Germinal center (tissue), 1 donor: ENCODE results near the gene VANGL1.

ENCODE experiments used
- DNase-seq: peaks from one replicate; pipeline ENCODE4 v3.0.0; 2012; ENCODE audit warnings: mixed read lengths, low spot score

VANGL1 gene

DNA sequence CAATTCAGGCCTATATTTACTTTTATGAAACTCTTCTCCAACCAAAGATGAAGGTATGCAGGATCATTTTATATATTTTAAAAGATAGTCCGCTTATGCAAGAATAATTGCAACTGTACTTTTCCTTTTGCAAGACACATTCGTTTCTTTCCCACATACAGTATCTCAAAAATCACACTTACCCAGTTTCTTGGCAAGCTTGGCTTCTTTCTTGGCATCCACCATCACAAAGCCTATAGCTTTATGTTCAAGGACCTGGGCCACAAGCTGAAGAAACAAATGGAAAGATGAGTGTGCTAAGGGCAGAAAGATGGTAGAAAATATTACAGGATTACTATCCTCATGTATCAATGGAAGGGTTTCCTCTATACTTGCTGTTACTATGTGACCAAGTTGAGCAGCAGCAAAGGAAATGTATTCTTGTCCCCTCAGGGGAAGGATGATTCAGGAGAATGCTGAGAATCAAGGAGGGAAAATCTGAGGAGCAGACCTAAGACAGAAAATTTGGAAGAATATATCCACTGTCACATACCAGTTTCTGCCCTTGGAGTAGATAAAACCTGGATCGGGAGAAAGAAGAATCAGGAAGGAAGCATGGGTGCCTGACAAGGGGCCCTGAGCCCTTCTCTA is 103.0 kb downstream of the VANGL1 start:
- no peak for DNase-seq

DNA sequence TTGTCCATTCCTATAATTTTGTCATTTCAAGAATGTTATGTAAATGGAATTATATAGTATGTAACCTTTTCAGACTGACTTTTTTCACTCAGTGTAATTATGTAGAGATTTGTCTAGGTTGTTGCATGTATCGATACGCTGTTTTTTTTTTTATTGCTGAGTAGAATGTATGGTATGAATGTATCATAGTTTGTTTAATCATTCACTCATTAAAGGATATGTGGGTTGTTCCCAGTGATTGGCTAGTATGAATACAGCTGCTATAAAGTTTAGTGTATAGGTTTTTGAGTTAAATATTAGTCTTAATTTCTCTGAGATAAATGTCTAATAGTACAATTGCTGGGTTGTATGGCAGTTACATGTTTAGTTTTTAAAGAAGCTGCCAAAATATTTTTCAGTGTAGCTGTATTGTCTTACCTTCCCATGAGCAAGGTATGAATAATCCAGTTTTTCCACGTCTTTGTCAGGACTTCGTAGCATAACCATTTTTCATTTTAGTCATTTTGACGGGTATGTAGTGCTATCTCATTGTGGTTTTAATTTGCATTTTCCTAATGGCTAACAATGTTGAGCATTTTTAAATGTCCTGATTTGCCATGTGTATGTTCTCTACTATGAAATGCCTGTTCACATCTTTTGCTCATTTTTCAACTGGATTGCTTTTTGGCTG is 104.4 kb downstream of the VANGL1 start:
- no peak for DNase-seq
